Measurements from ENCODE around the gene WWC2.

WWC2 gene

DNA sequence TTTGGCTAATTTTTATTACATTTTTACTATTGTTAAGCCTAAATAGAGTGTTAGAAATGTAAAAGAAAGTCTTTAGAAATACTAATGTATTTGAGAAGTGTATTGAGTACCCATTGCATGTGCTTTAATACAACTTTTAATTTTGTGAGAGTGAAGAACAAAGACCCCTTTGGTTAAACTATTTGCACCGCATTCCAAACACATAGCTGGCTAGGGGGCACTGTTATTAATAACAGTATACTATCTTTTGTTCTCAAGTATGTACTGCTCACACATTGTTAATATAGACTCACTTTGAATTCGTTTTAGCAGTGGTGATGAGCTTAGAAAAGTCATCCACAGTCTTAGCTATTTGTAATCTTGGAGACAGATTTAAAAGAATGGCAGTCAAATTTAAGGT is 114.9 kb downstream of the WWC2 start:
- no peak for DNase-seq

DNA sequence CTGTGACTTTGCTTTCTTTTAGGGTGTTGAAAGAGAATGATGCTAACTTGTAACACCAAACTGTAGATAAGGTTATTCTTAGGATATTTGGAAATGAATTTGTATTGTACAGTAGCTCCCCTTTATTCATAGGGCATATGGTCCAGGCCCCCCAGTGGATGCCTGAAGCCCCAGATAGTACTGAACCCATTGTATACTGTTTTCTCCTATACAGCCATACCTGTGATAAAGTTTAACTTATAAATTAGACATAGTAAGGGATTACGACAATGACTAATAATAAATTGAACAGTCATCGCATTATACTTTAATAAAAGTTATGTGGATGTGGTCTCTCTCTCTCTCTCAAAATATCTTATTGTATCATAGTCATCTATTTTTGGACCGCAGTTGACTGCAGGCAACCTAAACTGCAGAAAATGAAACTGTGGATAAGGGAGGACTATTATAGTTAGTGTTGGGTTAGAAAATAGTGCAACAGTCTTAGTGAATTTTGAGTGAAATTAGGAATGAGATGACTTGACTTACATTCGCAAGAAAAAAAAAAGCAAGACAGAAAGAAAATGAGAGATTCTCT is 115.9 kb downstream of the WWC2 start:
- DNase-seq: no peak

DNA sequence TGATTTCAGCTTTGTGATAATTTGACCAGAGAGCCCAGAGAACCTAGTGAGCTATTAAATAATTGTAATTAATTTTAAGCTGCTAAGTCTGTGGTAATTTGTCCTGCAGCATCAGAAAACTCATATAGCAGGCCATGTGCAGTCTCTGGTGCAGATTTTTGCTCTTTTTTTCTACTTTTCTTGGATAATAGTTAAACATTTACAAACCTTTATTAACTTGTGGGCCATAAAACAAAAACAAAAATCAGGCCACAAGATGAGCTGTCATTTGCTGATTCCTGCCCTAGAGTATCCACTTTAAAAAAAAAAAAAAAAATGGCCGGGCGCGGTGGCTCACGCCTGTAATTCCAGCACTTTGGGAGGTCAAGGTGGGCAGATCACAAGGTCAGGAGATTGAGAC is 121.2 kb downstream of the WWC2 start:
- no peak for DNase-seq

DNA sequence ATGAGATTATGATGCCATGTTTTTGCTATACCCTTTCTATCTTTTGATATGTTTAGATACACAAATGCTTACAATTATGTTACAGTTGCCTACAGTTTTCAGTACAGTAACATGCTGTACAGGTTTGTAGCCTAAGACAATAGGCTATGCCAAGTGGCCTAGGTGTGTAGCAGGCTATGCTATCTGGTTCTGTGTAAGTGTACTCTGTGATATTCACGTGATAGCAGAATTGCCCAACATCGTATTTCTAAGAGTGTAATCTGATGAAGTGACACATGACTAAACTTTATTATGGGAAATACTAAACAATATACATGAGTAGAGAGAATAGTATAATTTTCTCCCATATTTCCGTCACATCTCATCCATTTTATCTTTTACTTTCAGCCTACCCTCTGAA is 124.0 kb downstream of the WWC2 start:
- DNase-seq: no peak

DNA sequence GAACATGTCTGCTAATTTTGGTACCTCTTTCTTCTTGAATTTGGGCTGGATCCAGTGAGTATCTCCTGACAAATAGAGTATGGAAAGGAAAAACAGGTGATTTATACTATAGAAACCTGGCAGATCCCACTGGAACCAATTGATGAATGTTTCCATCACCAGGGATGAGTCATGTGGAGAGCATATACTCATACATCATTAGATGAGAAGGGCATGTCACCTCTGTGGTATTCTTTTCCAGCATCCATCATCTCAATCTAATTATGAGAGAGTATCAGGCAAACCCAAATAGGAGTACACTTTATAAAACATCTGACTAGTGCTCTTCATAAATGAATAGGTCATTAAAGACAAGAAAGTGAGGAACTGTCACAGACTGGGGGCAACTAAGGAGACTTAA is 130.3 kb downstream of the WWC2 start:
- no peak for DNase-seq

DNA sequence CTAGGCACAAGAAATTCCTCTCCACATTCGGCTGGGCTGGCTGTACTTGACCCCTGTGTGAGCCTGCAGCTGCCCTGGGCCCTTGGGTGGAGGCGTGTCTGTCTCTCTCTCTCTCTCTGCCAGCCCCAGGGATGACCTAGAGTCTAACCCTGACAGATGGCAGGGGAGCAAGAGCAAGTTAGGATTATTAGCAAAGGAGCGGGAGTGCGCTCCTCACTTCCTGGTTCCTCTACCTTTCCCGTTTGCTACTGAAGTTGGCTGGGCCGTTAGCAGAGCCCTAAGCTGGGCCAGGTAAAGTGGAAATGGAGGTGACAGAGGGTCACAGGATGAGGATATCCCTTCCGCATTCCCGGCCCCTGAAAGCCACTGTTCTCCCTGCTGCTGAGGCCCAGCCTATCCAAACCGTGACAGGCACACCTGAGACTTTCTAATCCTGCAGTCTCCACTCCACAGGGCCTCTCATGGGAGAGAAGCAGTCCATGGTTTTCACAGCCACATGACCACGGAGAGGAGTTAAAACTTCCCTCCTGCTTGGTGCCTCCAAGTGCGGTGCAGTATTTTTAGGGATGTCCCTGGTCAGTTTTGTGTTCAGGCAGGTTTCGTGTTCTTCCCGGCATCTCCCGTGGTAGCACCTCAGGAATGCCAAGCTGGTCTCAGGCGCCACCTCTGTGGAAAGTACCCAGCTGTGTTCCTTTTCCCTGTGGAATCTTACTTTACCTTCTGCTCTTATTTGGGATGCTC is 141.7 kb downstream of the WWC2 start:
- DNase-seq: no peak

DNA sequence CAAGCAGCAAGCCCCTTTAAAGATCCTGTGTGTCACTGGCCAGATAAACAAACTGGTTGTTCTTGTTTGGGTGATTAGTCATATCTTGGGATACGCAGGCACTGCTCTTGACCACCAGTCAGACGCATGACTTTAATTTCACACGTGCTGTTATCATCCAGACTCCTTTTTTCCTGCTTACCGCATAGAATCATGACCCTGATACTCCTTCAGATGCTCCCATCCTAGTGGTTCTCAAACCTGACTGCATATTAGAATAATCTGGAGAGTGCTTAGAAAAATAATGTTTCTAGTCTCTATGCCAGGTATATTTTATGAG is 142.2 kb downstream of the WWC2 start:
- no peak for DNase-seq

DNA sequence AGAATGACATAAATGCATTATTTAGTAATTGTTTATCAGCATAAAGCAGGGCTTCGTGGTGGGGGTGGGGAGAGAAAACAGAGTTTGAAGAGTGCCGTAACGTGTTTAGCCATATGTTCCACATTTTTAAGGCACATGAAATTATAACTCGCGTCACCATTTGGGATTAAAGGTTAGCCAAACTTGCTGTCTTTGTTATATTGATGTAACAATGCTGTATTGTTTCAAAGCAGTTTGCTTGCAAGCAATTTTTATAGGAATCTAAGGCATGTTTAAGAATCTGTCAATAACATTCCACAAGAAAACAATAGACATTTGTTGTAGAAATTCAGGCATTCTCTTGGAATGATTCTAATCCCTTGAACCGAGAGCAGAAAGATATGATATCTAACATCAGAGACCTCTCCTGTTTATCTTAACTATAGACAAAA is 142.7 kb downstream of the WWC2 start:
- DNase-seq: no peak

DNA sequence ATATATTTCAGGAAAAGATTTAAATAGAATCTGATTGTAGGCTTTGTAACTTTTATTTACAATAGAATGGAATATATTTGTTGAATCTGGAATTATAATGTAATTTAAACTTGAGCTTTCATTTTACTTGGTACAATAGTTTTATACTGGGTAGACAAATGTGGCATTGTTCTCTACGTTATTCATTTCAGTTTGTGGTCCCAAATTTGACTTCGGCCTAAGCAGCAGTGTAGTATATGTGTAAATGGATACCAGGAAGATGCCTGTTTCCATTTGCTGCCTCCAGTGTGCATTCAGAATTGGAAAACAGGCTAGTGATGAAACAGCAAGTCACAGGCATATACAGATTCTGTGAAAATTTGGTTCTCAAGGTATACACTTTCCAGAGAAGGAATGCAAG is 143.2 kb downstream of the WWC2 start:
- no peak for DNase-seq

DNA sequence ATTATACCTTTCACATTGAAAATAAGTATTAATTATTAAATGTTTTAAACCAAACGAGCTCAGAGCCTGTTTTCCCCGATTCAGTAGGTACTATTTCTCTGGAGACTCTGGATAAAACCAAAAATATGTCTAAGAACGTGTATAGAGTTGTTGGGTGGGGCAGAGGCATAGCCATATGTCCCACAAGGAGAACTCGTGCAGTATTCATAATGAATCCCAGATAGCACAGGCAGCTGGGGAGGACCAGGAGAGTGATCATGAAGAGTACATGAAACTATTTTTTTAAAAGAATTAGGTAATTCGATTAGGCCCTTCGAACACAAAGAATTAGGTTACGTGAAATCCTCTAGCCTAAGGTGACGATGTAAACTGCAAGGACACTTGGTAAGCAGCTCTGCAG is 145.0 kb downstream of the WWC2 start:
- no peak for DNase-seq

DNA sequence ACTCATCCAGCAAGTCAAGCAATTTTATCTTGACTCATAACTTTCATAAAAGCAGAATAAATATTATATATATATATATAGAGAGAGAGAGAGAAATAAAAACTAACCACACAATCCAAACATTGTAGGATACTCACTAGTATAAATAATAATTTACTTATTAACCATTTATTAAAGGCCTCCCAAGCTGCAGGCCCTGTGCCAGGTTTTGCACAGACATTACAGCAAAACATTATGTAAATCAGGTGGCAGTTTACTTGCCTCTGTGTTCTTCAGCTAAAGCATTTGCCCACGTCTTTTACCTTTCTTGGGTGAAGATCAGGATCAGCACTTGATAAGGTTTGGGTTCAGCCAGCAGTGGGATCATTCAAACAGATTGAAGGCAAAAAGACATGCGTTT is 145.4 kb downstream of the WWC2 start:
- no peak for DNase-seq

DNA sequence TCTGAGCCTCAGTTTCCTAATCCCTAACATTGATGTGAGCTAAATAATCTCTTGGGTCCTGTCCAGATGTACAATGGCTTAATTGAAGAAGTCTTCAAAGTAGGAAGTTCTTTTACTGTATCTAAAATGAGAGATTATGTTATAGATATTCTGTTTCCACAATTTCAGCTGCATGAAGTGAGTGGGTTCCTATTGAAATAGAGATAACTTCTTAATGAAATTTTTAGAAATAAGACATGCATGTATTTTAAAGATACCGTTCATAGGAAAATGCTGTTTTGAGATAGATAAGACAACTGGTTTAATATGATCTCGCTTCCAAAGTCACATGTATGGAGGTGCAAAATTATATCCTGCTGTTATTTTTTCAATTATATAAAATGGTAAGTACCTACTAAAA is 149.1 kb downstream of the WWC2 start:
- no peak for DNase-seq

DNA sequence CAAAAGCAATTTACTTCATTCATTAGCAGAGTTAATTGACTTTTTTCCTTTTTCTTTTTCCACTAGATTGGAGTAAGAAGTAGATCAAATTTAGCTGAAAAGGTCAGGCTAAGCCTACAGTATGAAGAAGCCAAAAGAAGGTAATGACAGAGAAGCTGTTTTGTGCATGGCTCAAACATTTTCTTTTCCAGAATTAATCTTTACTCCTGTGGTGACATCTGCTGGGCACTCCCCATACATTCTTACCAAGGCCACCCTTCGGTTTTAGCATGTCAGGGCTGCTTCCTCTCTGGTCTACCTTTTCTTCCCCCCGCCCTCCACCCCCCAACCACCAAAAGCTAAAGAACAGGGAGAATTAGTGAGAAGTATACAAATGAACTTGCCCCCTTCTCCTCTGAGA is 150.8 kb downstream of the WWC2 start:
- no peak for DNase-seq

DNA sequence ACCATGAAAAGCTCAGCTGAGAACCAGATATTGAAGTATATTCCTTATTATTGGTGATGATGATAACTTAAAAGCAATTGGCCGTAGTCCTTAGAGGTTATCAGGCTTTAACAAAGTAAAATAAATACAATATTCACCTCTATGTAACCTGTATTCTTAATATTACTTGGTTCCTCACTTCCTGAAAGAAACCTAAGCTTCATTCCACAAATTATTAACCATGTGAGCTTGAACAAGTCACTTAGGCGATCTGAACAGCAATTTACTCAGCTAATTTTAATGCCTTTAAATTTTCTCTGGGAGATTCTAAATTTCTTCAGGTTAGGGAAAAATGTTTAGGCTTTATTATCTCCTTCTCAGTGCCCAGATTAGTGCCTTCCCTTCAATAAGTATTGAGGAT is 151.8 kb downstream of the WWC2 start:
- no peak for DNase-seq

DNA sequence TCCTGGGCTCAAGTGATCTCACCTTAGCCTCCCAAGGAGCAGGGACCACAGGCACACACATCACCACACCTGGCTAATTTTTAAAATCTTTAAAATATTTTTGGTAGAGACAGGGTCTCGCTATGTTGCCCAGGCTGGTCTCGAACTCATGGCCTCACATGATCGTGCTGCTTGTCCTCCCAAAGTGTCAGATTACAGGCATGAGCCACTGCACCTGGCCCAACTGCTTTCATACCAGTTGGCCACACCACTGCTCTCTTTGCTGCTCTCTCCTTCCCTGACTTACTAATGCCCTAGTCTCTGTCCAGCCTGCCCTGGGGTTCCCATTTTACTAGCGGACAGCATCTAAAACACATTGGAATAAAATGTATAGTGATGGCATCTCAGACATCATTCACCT is 153.9 kb downstream of the WWC2 start:
- no peak for DNase-seq

DNA sequence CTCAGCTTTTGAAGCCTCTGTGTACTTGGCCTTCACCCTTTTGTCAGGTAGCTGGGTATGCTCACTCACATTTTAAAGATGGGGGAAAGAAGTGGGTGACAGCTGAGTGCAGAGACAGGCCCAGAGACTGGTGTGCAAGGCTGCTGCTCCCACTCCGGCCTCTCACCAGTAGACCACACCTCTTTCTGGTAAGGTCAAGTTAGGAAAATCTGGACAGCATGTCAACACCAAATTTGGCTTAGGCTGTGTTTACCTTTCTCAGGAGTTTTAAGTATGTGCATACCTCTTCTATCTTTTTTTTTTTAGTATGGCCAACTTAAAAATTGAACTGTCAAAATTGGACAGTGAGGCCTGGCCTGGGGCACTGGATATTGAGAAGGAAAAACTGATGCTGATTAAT is 154.4 kb downstream of the WWC2 start:
- DNase-seq: no peak

DNA sequence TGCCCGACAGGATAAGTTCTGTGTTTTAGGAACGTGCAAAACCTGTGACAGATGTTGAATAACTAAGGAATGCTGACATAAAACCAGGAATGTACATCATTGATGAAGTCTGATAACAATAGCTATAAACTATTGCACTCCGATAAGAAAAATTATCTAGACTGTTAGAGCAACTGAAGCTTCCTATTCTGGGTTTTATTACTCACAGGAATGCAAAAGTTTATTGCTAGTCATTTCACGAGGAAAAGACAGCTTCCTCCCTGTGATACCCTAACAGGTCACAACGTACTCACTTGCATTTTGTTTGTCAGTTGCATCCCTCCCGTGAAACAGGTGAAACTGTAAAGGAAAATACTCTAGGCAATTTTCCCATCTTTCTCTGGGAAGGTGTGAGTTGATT is 155.1 kb downstream of the WWC2 start:
- DNase-seq: no peak

DNA sequence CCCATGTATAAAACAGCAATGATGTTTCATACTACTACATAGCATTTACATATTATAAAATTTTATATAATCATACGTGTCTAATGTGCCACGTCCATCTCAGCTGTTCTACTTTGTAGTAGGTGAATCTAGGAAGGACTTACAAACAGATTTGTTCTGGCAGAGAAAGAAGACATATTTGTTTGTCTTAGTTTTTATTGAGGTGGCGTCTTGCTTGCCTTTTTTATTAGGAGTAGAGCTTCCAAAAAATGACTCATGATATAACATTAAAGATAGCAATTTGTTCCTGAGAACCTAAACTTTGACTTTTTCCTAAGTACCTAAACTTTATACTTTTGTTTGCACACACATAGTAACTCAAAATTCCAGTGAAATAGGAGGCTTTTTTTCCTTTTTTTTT is 156.4 kb downstream of the WWC2 start:
- no peak for DNase-seq

DNA sequence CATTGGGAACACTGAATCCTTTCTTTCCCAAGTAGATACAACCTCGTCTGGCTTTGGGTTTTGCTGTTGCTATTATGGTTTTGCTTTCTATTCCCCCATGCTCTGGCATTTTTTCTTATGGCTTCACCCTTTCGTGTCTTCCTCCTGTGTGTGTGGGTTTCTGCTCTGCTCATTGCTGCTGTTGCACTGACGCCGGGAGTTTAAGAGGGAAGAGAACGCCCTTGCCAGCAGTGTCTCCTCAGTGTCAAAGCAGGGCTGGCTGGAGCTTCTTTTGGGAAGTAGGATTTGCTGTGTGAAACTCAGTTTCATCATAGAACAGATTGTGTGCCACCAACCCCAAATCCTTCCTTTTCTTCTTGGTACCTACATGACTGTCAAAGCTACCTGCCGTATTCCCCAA is 157.3 kb downstream of the WWC2 start:
- no peak for DNase-seq

DNA sequence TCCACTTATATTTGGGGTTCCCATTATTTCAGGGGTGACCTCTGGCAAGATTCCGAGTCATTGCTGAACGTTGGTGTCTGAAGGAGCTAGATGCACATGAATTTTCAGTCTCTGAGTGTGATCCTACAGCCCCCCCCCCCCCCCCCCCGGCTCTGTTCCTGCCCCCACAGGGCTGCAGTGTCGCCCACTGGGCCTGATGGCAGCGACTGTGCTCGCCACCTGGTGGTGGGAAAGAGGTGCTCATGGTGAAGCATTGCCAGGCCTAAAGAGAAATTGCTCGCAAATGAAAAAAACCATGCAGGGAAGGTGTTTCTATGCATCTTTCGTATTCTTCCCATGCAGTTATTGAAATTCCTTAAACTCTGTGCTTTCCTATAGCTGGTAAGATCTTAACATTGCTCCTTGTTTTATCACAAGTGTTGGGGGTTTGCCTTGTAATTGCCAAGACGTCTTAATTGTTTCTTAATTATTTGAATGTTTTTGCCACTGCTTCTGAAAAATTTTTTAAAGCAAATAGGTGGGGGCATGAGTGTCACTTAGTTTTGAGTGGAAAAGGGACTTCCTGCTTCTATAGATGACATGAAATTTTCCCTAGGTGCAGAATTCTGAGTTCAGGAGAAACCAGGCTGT is 157.8 kb downstream of the WWC2 start:
- no peak for DNase-seq

DNA sequence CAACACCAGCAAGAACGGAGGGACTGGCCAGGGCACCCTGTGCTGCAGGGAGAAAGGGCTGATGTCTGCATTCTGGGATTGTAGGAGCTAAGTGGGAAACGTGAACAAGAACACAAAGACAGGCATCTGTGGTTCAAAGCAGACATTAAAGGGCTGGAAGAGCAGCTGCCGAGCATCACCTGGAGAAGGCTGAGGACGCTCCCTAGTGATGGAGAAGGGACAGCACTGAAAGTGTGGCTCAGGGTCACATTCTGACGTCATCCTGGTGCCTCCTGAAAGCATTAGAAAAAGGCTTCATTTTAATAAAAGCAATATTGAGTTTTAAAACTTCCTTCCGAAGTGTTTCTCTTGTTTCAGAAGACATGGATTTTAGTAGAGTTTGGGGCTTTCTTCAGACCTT is 158.8 kb downstream of the WWC2 start:
- DNase-seq: no peak

DNA sequence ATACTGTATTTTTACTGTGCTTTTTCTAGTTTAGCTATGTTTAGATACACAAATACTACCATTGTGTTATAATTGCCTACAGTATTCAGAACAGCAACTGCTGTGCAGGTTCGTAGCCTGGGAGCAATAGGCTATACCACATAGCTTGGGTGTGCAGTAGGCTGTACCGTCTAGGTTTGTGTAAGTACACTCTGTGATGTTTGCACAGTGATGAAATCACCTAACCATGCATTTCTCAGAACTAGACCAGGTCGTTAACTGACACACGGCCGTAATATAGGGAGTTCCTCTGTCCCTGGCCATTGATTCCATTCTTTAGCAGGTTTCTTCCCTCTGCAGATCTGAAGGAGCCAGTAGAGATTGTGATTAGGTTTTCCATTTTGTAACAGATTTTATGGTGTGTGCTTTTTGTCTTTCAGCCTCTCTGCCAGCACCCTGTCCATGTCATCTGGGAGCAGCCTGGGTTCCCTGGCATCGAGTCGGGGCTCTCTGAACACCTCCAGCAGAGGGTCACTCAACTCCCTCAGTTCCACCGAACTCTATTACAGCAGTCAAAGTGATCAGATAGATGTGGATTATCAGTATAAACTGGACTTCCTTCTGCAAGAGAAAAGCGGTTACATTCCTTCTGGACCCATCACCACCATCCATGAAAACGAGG is 161.6 kb downstream of the WWC2 start:
- no peak for DNase-seq

DNA sequence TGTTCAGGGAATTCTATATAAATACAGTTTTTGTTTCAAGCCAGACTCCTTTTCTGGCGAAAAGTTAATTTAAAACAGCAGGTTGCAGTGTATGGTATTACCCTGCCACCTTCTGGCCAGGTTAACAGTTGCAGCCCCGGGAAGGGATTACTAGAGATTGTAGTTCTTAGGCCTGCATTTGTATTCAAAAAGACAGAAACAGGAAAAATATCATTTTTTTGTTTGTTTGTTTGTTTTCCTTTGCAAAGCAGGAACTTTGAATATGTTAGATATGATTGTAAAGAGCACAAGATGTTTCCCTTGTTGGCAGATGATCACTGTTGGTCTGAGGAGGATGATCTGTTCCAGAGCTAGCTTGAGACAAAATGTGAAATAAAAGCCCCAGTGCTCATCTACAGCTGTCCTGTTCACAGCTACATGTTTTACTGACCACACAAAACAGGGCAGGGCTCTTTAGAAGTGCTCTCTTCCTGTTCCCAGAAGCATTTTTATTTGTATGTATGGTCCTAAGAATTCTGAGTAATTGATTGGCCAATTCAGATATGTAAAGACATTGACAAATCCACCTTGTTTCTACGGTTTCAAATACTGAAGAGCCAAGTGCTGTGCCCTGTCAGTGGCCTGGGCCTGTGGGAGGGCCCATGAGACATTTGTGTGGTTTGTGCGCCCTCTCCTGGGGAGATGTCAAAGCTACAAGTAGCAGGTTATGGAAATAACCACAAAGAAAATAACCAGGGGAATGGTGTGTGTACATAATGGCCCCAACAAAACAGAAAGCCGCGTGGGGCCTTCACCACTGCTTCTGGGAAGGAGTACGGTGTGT is 163.1 kb downstream of the WWC2 start:
- no peak for DNase-seq

DNA sequence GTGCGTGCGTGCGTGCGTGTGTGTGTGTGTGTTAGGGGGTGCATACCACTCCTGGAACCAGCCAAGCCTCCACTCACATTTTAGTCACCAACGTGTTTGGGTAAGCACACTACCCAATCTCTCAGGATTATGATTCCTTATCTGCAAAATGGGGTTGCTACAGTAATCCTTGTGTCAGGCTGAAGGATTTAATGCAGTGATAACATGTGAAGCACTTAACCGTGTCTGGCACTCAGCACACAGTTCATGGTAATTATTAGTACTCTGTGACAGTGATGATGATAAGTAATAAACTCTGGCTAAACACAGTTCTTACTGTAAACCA is 163.7 kb downstream of the WWC2 start:
- no peak for DNase-seq

Measured in NCI-H2081 treated with DMSO at 0.1 percent for 48 hours (cell line).